SK-N-SH treated with all-trans-retinoic acid at 6 μM for 48 hours (cell line): ENCODE measurements around the gene ATPAF2.

Experiments
- ATAC-seq: fragments of 200-7000 bp; cut with Tn5 transposase; 3 replicates; pipeline ENCODE4 v1.9.1; 2020; ENCODE audit warnings: mild to moderate bottlenecking, moderate library complexity
- ARNTL ChIP-seq: fragments of 450-650 bp; formaldehyde crosslinking; IDR thresholded peaks from 2 replicates; pipeline ENCODE4 v1.5.0; 2020; ENCODE audit warnings: low read depth, mild to moderate bottlenecking, moderate library complexity, borderline replicate concordance
- CREB5 ChIP-seq: fragments of 250-450 bp; sonication (Bioruptor Pico); IDR thresholded peaks from 2 replicates; pipeline ENCODE4 v1.5.1; 2020; ENCODE audit warnings: low read depth, mild to moderate bottlenecking, moderate library complexity
- CSRNP3 ChIP-seq: fragments of 250-450 bp; sonication (Bioruptor Pico); IDR thresholded peaks from 2 replicates; pipeline ENCODE4 v1.5.1; 2021; ENCODE audit warnings: mild to moderate bottlenecking, moderate library complexity
- ESRRG ChIP-seq: fragments of 250-450 bp; sonication (Bioruptor Pico); IDR thresholded peaks from 2 replicates; pipeline ENCODE4 v1.6.1; 2021; ENCODE audit warnings: mild to moderate bottlenecking
- GLIS3 ChIP-seq: fragments of 250-450 bp; sonication (Bioruptor Pico); IDR thresholded peaks from 2 replicates; pipeline ENCODE4 v1.5.0; 2020; ENCODE audit warnings: mild to moderate bottlenecking, moderate library complexity
- ISL1 ChIP-seq: fragments of 250-450 bp; sonication (Bioruptor Pico); IDR thresholded peaks from 2 replicates; pipeline ENCODE4 v2.1.2; 2022; ENCODE audit warnings: mild to moderate bottlenecking, moderate library complexity
- OSR1 ChIP-seq: fragments of 250-450 bp; sonication (Bioruptor Pico); IDR thresholded peaks from 2 replicates; pipeline ENCODE4 v1.8.0; 2022; ENCODE audit warnings: moderate library complexity, mild to moderate bottlenecking, inconsistent platforms
- PATZ1 ChIP-seq: fragments of 250-450 bp; sonication (Bioruptor Pico); IDR thresholded peaks from 2 replicates; pipeline ENCODE4 v1.8.0; 2020; ENCODE audit warnings: mild to moderate bottlenecking, moderate library complexity, borderline replicate concordance
- POU6F1 ChIP-seq: fragments of 250-450 bp; sonication (Bioruptor Pico); IDR thresholded peaks from 2 replicates; pipeline ENCODE4 v1.8.0; 2021; ENCODE audit warnings: low read depth, mild to moderate bottlenecking, moderate library complexity, borderline replicate concordance
- PPARA ChIP-seq: fragments of 250-450 bp; sonication (Bioruptor Pico); IDR thresholded peaks from 2 replicates; pipeline ENCODE4 v1.5.0; 2020; ENCODE audit warnings: mild to moderate bottlenecking, borderline replicate concordance
- RARB ChIP-seq: fragments of 250-450 bp; sonication (Bioruptor Pico); IDR thresholded peaks from 2 replicates; pipeline ENCODE4 v1.8.0; 2021; ENCODE audit warnings: mild to moderate bottlenecking, moderate library complexity
- SNAI2 ChIP-seq: fragments of 250-450 bp; sonication (Bioruptor Pico); IDR thresholded peaks from 2 replicates; pipeline ENCODE4 v1.5.0; 2020; ENCODE audit warnings: mild to moderate bottlenecking, moderate library complexity
- TCF4 ChIP-seq: fragments of 250-450 bp; sonication (Bioruptor Pico); IDR thresholded peaks from 2 replicates; pipeline ENCODE4 v1.8.0; 2021; ENCODE audit warnings: mild to moderate bottlenecking, moderate library complexity, borderline replicate concordance
- TOX ChIP-seq: fragments of 250-450 bp; sonication (Bioruptor Pico); IDR thresholded peaks from 2 replicates; pipeline ENCODE4 v1.8.0; 2021; ENCODE audit warnings: mild to moderate bottlenecking, moderate library complexity, borderline replicate concordance
- ZC3H10 ChIP-seq: fragments of 250-450 bp; sonication (Bioruptor Pico); IDR thresholded peaks from 2 replicates; pipeline ENCODE4 v1.5.1; 2021; ENCODE audit warnings: mild to moderate bottlenecking, moderate library complexity
- ZFP3 ChIP-seq: fragments of 250-450 bp; sonication (Bioruptor Pico); IDR thresholded peaks from 2 replicates; pipeline ENCODE4 v1.5.0; 2020; ENCODE audit warnings: mild to moderate bottlenecking, moderate library complexity
- ZFP30 ChIP-seq: fragments of 450-650 bp; formaldehyde crosslinking; IDR thresholded peaks from 2 replicates; pipeline ENCODE4 v1.5.0; 2022; ENCODE audit warnings: mild to moderate bottlenecking, moderate library complexity
- ZNF565 ChIP-seq: fragments of 450-650 bp; formaldehyde crosslinking; conservative IDR thresholded peaks from 2 replicates; pipeline ENCODE4 v1.5.0; 2020; ENCODE audit warnings: low read depth, mild to moderate bottlenecking, moderate library complexity
- ZNF70 ChIP-seq: fragments of 450-650 bp; formaldehyde crosslinking; IDR thresholded peaks from 2 replicates; pipeline ENCODE4 v1.5.0; 2020; ENCODE audit warnings: mild to moderate bottlenecking, moderate library complexity
- ZNF8 ChIP-seq: fragments of 450-650 bp; formaldehyde crosslinking; IDR thresholded peaks from 2 replicates; pipeline ENCODE4 v1.5.0; 2020; ENCODE audit warnings: mild to moderate bottlenecking, moderate library complexity

The ATPAF2 gene

GRCh38 chr17:18006495-18007239, 32.3 kb downstream of the ATPAF2 start (continued):
- TF ChIP-seq POU6F1 (CRISPR knock-in tag): no peak
- no peak for TF ChIP-seq ESRRG (CRISPR knock-in tag)

- TF ChIP-seq RARB (CRISPR knock-in tag): no peak
- no peak for TF ChIP-seq CREB5 (CRISPR knock-in tag)
- TF ChIP-seq POU6F1 (CRISPR knock-in tag): no peak
- TF ChIP-seq ARNTL: no peak
- no peak for ATAC-seq
Observed at GRCh38 chr17:18005496-18005895, 33.5 kb downstream of the ATPAF2 start.

GRCh38 chr17:18004884-18005305, 34.1 kb downstream of the ATPAF2 start:
- TF ChIP-seq POU6F1 (CRISPR knock-in tag) (no peak), TOX (CRISPR knock-in tag) (no peak), ZNF565 (CRISPR knock-in tag) (no peak), ZNF8 (no peak), RARB (CRISPR knock-in tag) (no peak), ZFP3 (CRISPR knock-in tag) (no peak), CREB5 (CRISPR knock-in tag) (no peak), ZNF70 (CRISPR knock-in tag) (no peak), SNAI2 (CRISPR knock-in tag) (no peak), ZC3H10 (no peak), ISL1 (no peak), TCF4 (CRISPR knock-in tag) (no peak), ARNTL (no peak), PPARA (CRISPR knock-in tag) (no peak), ZFP30 (no peak), ESRRG (CRISPR knock-in tag) (no peak), PATZ1 (CRISPR knock-in tag) (no peak)
- peak; percentile 53; the same call in 2 of the 3 replicates for ATAC-seq

GRCh38 chr17:18004345-18004744, 34.6 kb downstream of the ATPAF2 start:
- ATAC-seq: no peak
- TF ChIP-seq ZFP3 (CRISPR knock-in tag) (no peak), TOX (CRISPR knock-in tag) (no peak), PPARA (CRISPR knock-in tag) (no peak), ARNTL (no peak), SNAI2 (CRISPR knock-in tag) (no peak), POU6F1 (CRISPR knock-in tag) (no peak), ZNF565 (CRISPR knock-in tag) (no peak), ISL1 (no peak), RARB (CRISPR knock-in tag) (no peak), ESRRG (CRISPR knock-in tag) (no peak), OSR1 (CRISPR knock-in tag) (no peak), ZNF8 (no peak), TCF4 (CRISPR knock-in tag) (no peak), ZC3H10 (no peak), CSRNP3 (CRISPR knock-in tag) (no peak), GLIS3 (CRISPR knock-in tag) (no peak)
